K562 (cell line): ENCODE data around the gene MPDZ. TPM values are rescaled to one million over a fixed set of nuclear protein-coding genes. Genes with fewer than 3 reads are reported as not detected.

ENCODE experiments used
- ATAC-seq: fragments of 200-7000 bp; cut with Tn5 transposase; 3 replicates; pipeline ENCODE4 v1.9.1; 2020; ENCODE audit warnings: moderate library complexity
- Bru-seq: library from RNA; stranded (reverse); fragments of 400-500 nt; gene quantifications from one replicate; lab custom pipeline; 2021; lab: Mats Ljungman, UMichigan
- BruChase-seq, 2 experiments: library from RNA; stranded (reverse); fragments of 400-500 nt; gene quantifications; one replicate each; lab custom pipeline; 2021; lab: Mats Ljungman, UMichigan
- BruUV-seq: library from RNA; stranded (reverse); fragments of 400-500 nt; replicated peaks from 2 replicates; lab custom pipeline; 2021; lab: Mats Ljungman, UMichigan
- CTCF ChIA-PET: fragments of 300-600 bp; formaldehyde crosslinking; extraction: SDS; loops from one replicate; lab custom pipeline; 2021; ENCODE audit warnings: low intra/inter-chr PET ratio; lab: Yijun Ruan, JAX
- POLR2A ChIA-PET: fragments of 300-600, 350-650 bp; sonication (Branson Sonifier 250); formaldehyde crosslinking; extraction: SDS; loops from one replicate; lab custom pipeline; 2021; ENCODE audit warnings: antibody characterized with exemption, inconsistent platforms; lab: Yijun Ruan, JAX
- DNase-seq, 4 experiments: peaks; one replicate each; pipeline versions ENCODE4 v3.0.0 to v3.0.0-alpha.2; 2011 to 2018; ENCODE audit warnings: low spot score in 3 of 4, mixed read lengths in 3 of 4; ENCODE audit errors: extremely low read depth in 1 of 4
- FAIRE-seq: peaks from 2 replicates; lab custom pipeline; 2011; peaks lifted over from hg19 to GRCh38; lab: Jason Lieb, UNC
- H2AFZ ChIP-seq: 2 replicates; pipeline ENCODE4 v1.6.0; 2011; ENCODE audit warnings: low read depth, low read length, control low read depth, inconsistent platforms
- H3K27ac ChIP-seq: fragments of 200-600 bp; 3 replicates; pipeline ENCODE4 v1.8.0; 2011; ENCODE audit warnings: low read depth, mild to moderate bottlenecking, control low read depth, inconsistent platforms, low read length, moderate library complexity, mixed read lengths; ENCODE audit errors: extremely low read depth
- H3K27me3 ChIP-seq, 2 experiments: fragments of 300-600 bp in 1 of 2; 2 replicates in 1 of 2; 3 replicates in 1 of 2; pipeline versions ENCODE4 v1.6.0 to v1.8.0; 2011; ENCODE audit warnings: inconsistent platforms in 2 of 2, low read length in 2 of 2, mild to moderate bottlenecking in 1 of 2, mixed read lengths in 1 of 2, moderate library complexity in 1 of 2; ENCODE audit not compliant: control insufficient read depth in 2 of 2, insufficient read depth in 2 of 2
- H3K36me3 ChIP-seq: fragments of 300-600 bp; 3 replicates; pipeline ENCODE4 v1.8.0; 2011; ENCODE audit warnings: mild to moderate bottlenecking, low read length, inconsistent platforms; ENCODE audit not compliant: control insufficient read depth, insufficient read depth
- H3K4me1 ChIP-seq, 2 experiments: fragments of 200-600 bp in 1 of 2; replicated peaks in 1 of 2; 2 replicates in 1 of 2; 3 replicates in 1 of 2; pipeline versions ENCODE4 v1.5.1 to v1.8.0; 2011; ENCODE audit warnings: inconsistent platforms in 2 of 2, low read length in 2 of 2, mild to moderate bottlenecking in 1 of 2, mixed read lengths in 1 of 2, moderate library complexity in 1 of 2; ENCODE audit not compliant: control insufficient read depth in 2 of 2, insufficient read depth in 2 of 2
- H3K4me2 ChIP-seq: 2 replicates; pipeline ENCODE4 v1.6.1; 2011; ENCODE audit warnings: low read length, control low read depth, inconsistent platforms, mixed read lengths; ENCODE audit not compliant: insufficient read depth
- H3K4me3 ChIP-seq: fragments of 200-600 bp; sonication (generic), shearing (Covaris generic); 2 replicates; pipeline ENCODE4 v1.5.1; 2016; ENCODE audit warnings: control low read depth, inconsistent platforms
- H3K79me2 ChIP-seq: fragments of 200-600 bp; 3 replicates; pipeline ENCODE4 v1.8.0; 2011; ENCODE audit warnings: low read length, inconsistent platforms; ENCODE audit not compliant: control insufficient read depth, insufficient read depth
- H3K9ac ChIP-seq, 2 experiments: 2 replicates each; pipeline versions ENCODE4 v1.6.0 to v1.6.1; 2011; ENCODE audit warnings: low read depth in 2 of 2, low read length in 2 of 2, control low read depth in 1 of 2, inconsistent platforms in 1 of 2, mild to moderate bottlenecking in 1 of 2, mixed read lengths in 1 of 2; ENCODE audit not compliant: insufficient read depth in 1 of 2
- H3K9me1 ChIP-seq: one replicate; pipeline ENCODE4 v1.6.0; 2011; ENCODE audit warnings: inconsistent platforms, mild to moderate bottlenecking, low read length, moderate library complexity; ENCODE audit not compliant: control insufficient read depth, insufficient read depth
- H3K9me3 ChIP-seq: replicated peaks from 2 replicates; pipeline ENCODE4 v1.5.1; 2011; ENCODE audit warnings: low read depth, low read length, inconsistent platforms; ENCODE audit not compliant: control insufficient read depth, insufficient read depth
- H4K20me1 ChIP-seq: replicated peaks from 2 replicates; pipeline ENCODE4 v1.6.1; 2011; ENCODE audit warnings: low read length, inconsistent platforms, mixed read lengths; ENCODE audit not compliant: control insufficient read depth, insufficient read depth
- ATF7 ChIP-seq: fragments of 450-650 bp; IDR thresholded peaks from 2 replicates; pipeline ENCODE4 v1.7.1; 2014; ENCODE audit warnings: mild to moderate bottlenecking, moderate library complexity
- BRD9 ChIP-seq: fragments of 450-650 bp; IDR thresholded peaks from 2 replicates; pipeline ENCODE4 v1.6.1; 2018; ENCODE audit warnings: low read depth; ENCODE audit not compliant: partially characterized antibody
- CREM ChIP-seq: IDR thresholded peaks from 2 replicates; pipeline ENCODE4 v1.6.1; 2014; ENCODE audit warnings: antibody characterized with exemption, low read depth
- ELF4 ChIP-seq: fragments of 450-650 bp; formaldehyde crosslinking; IDR thresholded peaks from 2 replicates; pipeline ENCODE4 v1.4.0; 2022; ENCODE audit warnings: missing genetic modification characterization
- FOXP1 ChIP-seq: sonication (generic); formaldehyde crosslinking; IDR thresholded peaks from 2 replicates; pipeline ENCODE4 v1.8.0; 2022; ENCODE audit warnings: mild to moderate bottlenecking, missing genetic modification reagents
- HES1 ChIP-seq: fragments of 450-650 bp; IDR thresholded peaks from 2 replicates; pipeline ENCODE4 v1.6.1; 2016; ENCODE audit warnings: low read depth, mild to moderate bottlenecking, moderate library complexity
- IFI16 ChIP-seq: fragments of 250-450 bp; sonication (Bioruptor Pico); IDR thresholded peaks from 2 replicates; pipeline ENCODE4 v2.1.2; 2022; ENCODE audit warnings: mild to moderate bottlenecking, inconsistent platforms
- KDM1A ChIP-seq, 2 experiments: fragments of 450-650 bp; IDR thresholded peaks; 2 replicates each; pipeline ENCODE4 v1.6.1; 2016; ENCODE audit warnings: mild to moderate bottlenecking in 2 of 2
- NR2C1 ChIP-seq, 2 experiments: fragments of 450-650 bp; IDR thresholded peaks; 2 replicates each; pipeline ENCODE4 v1.6.1; 2017; ENCODE audit warnings: mild to moderate bottlenecking in 2 of 2, antibody characterized with exemption in 1 of 2, inconsistent platforms in 1 of 2, missing compliant biosample characterization in 1 of 2, missing genetic modification characterization in 1 of 2
- ZNF263 ChIP-seq: sonication (generic); formaldehyde crosslinking; IDR thresholded peaks from 2 replicates; pipeline ENCODE4 v1.8.0; 2022; ENCODE audit warnings: mild to moderate bottlenecking, missing genetic modification reagents, borderline replicate concordance
- WGBS: fragments of 100-300 bp; shearing (Covaris generic); methylation state at CpG from one replicate; pipeline ENCODE4 v1.1.6; 2016; ENCODE audit warnings: low coverage, mixed read lengths; ENCODE audit not compliant: insufficient coverage; ENCODE audit errors: missing lambda C conversion rate; 5-methylcytosine and 5-hydroxymethylcytosine counted together
- in situ Hi-C: fragments of 300-500 bp; cut with MboI; formaldehyde crosslinking; loops from 4 replicates; pipeline ENCODE4 v1.15.0; 2018; ENCODE audit warnings: inconsistent platforms, mixed read lengths
- intact Hi-C: fragments of 100-400 bp; cut with micrococcal nuclease; formaldehyde crosslinking; loops from 2 replicates; pipeline ENCODE4 v1.14.2; 2022
- long read RNA-seq, 3 experiments: library from polyadenylated mRNA in 2 of 3; library from RNA in 1 of 3; unstranded in 2 of 3; stranded (forward) in 1 of 3; transcript quantifications; one replicate each; pipeline ENCODE4 v2.0.0, GENCODE V29; 2019 to 2022
- polyA minus RNA-seq, 3 experiments: library from RNA; depleted of rRNA, polyadenylated mRNA; stranded (reverse); fragments of >200 nt; gene quantifications; 2 replicates each; pipeline ENCODE4 v1.2.3, GENCODE V29; 2011
- polyA plus RNA-seq, 8 experiments: library from polyadenylated mRNA; depleted of rRNA in 4 of 8; stranded (reverse) in 5 of 8; unstranded in 3 of 8; fragments of >200 nt; fragmentation: Nextera tagmentation in 2 of 8; fragmentation: Illumina TruSeq in 1 of 8; extraction: Ambion mirVana in 2 of 8; extraction: Trizol in 1 of 8; gene quantifications; 2 replicates each; pipeline versions ENCODE4 v1.2.1 to v1.2.3, GENCODE V29; 2011 to 2014; ENCODE audit warnings: inconsistent platforms in 1 of 8, missing spikeins in 1 of 8
- total RNA-seq, 7 experiments: library from RNA; depleted of rRNA in 6 of 7; stranded (reverse); fragments of >200 nt in 6 of 7; fragmentation: Illumina TruSeq in 2 of 7; extraction: Trizol in 2 of 7; gene quantifications; 2 replicates each; pipeline versions ENCODE4 v1.2.1 to v1.2.3, GENCODE V29; 2011 to 2021; ENCODE audit warnings: low replicate concordance in 1 of 7

The MPDZ gene, protein sequence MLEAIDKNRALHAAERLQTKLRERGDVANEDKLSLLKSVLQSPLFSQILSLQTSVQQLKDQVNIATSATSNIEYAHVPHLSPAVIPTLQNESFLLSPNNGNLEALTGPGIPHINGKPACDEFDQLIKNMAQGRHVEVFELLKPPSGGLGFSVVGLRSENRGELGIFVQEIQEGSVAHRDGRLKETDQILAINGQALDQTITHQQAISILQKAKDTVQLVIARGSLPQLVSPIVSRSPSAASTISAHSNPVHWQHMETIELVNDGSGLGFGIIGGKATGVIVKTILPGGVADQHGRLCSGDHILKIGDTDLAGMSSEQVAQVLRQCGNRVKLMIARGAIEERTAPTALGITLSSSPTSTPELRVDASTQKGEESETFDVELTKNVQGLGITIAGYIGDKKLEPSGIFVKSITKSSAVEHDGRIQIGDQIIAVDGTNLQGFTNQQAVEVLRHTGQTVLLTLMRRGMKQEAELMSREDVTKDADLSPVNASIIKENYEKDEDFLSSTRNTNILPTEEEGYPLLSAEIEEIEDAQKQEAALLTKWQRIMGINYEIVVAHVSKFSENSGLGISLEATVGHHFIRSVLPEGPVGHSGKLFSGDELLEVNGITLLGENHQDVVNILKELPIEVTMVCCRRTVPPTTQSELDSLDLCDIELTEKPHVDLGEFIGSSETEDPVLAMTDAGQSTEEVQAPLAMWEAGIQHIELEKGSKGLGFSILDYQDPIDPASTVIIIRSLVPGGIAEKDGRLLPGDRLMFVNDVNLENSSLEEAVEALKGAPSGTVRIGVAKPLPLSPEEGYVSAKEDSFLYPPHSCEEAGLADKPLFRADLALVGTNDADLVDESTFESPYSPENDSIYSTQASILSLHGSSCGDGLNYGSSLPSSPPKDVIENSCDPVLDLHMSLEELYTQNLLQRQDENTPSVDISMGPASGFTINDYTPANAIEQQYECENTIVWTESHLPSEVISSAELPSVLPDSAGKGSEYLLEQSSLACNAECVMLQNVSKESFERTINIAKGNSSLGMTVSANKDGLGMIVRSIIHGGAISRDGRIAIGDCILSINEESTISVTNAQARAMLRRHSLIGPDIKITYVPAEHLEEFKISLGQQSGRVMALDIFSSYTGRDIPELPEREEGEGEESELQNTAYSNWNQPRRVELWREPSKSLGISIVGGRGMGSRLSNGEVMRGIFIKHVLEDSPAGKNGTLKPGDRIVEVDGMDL (N-terminal part only)
- 10.0 and 26.5 TPM in 2 replicates for total RNA-seq (2011; cell fraction: chromatin; rRNA removed; ENCODE audit: low replicate concordance)
- total RNA-seq (2011; cell fraction: nucleolus; rRNA removed) = 3.0 and 5.0 TPM in 2 replicates
- total RNA-seq (2011; cell fraction: nucleoplasm; rRNA removed) = 9.0 and 12.2 TPM in 2 replicates
- total RNA-seq (2014; rRNA removed) (4.6 and 4.9 TPM in 2 replicates), total RNA-seq (2014; rRNA removed; fragmentation: Illumina TruSeq; extraction: Trizol) (6.6 and 7.0 TPM in 2 replicates), total RNA-seq (2015; rRNA removed; fragmentation: Illumina TruSeq; extraction: Trizol) (7.6 and 8.3 TPM in 2 replicates), total RNA-seq (2021) (5.7 and 6.1 TPM in 2 replicates), polyA plus RNA-seq (2011; rRNA removed) (0.84 and 13.2 TPM in 2 replicates), polyA plus RNA-seq (2014; fragmentation: Illumina TruSeq; extraction: Trizol) (5.7 and 7.4 TPM in 2 replicates), polyA plus RNA-seq (2014; fragmentation: Nextera tagmentation; extraction: Ambion mirVana) (1 to 10 TPM; 3.9 to 4.2 TPM), polyA plus RNA-seq (2014; rRNA removed) (5.0 and 5.8 TPM in 2 replicates), polyA minus RNA-seq (2011; rRNA and poly(A)+ RNA removed) (2.9 and 28.2 TPM in 2 replicates), Bru-seq, nascent RNA (percentile 52 among the genes with signal in this experiment), BruChase-seq, experiment 1, labeled RNA remaining after a 2-hour chase (percentile 59 among the genes with signal in this experiment), BruChase-seq, experiment 2, labeled RNA remaining after a 6-hour chase (percentile 59 among the genes with signal in this experiment)
- 0.25 and 3.6 TPM in 2 replicates for polyA plus RNA-seq (2011; cell fraction: cytosol; rRNA removed)
- polyA plus RNA-seq (2011; cell fraction: nucleus; rRNA removed) = 1.7 and 22.8 TPM in 2 replicates
- polyA plus RNA-seq (2012) = 5.0 and 5.2 TPM in 2 replicates
- 0.36 and 8.1 TPM in 2 replicates for polyA minus RNA-seq (2011; cell fraction: cytosol; rRNA and poly(A)+ RNA removed)
- polyA minus RNA-seq (2011; cell fraction: nucleus; rRNA and poly(A)+ RNA removed) = 2.2 and 15.2 TPM in 2 replicates
- long read RNA-seq, experiment 1, partial matches to known transcripts = 1 of 5 reads
- long read RNA-seq, experiment 1, other reads (novel, unspliced or antisense) = 4 of 5 reads
- long read RNA-seq, experiment 2 = 0 reads
- long read RNA-seq, experiment 3, partial matches to known transcripts = 0 of 1 reads
- long read RNA-seq, experiment 3, other reads (novel, unspliced or antisense) = 1 of 1 reads

- POLR2A ChIA-PET = interaction anchor here (0.7 kb wide), 1 partner anchor 268 kb away, joined by 3 read pairs; no protein-coding TSS in a partner anchor
- no peaks in the 10 kb centered on the region for H3K9me1 ChIP-seq
- in situ Hi-C loops (no loop called here), intact Hi-C loops (no loop called here)
- H4K20me1 ChIP-seq = no peaks in the 10 kb centered on the region
- peak within 1 kb of the TSS; percentile 69; the same call in 2 of the 3 replicates for H3K27ac ChIP-seq
- H3K4me2 ChIP-seq = peak within 1 kb of the TSS; percentile 80
- no peaks in the 10 kb centered on the region for H3K9me3 ChIP-seq
- ATAC-seq (peak; percentile 93), DNase-seq (peak; percentile 67 to 79 (median 69)), FAIRE-seq (peak; percentile 15)
- no peaks in the 10 kb centered on the region for H3K27me3 ChIP-seq
- H3K36me3 ChIP-seq = no peaks in the 10 kb centered on the region
- H2AFZ ChIP-seq = peak within 1 kb of the TSS; percentile 86
- H3K9ac ChIP-seq = peak within 1 kb of the TSS; percentile 54 to 91
- peaks cover 6% of the 10 kb centered on the region; the same call in 2 of the 3 replicates for H3K79me2 ChIP-seq
- CTCF ChIA-PET = no interaction called here
- BruUV-seq = no TSS peak
- peaks cover 5 to 14% of the 10 kb centered on the region in 2 experiments; a peak in 3 of 5 replicates for H3K4me1 ChIP-seq
- H3K4me3 ChIP-seq = peak within 1 kb of the TSS; percentile 44
- 4% methylated on average over 33 of the region's 82 CpGs for WGBS
- TF ChIP-seq CREM = no peak
- 0 out of 2 replicates have a peak, but pooled peaks have one; percentile 19 for TF ChIP-seq ATF7
- TF ChIP-seq BRD9 = no peak
- TF ChIP-seq ZNF263 (CRISPR knock-in tag) = no peak
- TF ChIP-seq NR2C1 (IDR thresholded peaks at IDR 0.05) = no peak
- no peak for TF ChIP-seq NR2C1 (tag; IDR thresholded peaks at IDR 0.05)
- no peak for TF ChIP-seq ELF4 (CRISPR knock-in tag)
- TF ChIP-seq HES1 = no peak
- no peak for TF ChIP-seq IFI16 (CRISPR knock-in tag)
- TF ChIP-seq KDM1A (IDR thresholded peaks at IDR 0.05) = no peak
- TF ChIP-seq FOXP1 (CRISPR knock-in tag) = no peak
Observed at GRCh38 chr9:13279284-13280141, at the start of gene MPDZ. Gene MPDZ, minus strand, starts transcription at chr9:13279692. Its CDS starts 29,377 bp downstream, at chr9:13250315.
